ENCODE results near the gene SPPL2B.
"Not testable (repeated sequence)": the region's sequence is repeated elsewhere in the genome, so short reads cannot be mapped to it uniquely, and the experiment has no call there.

- TF ChIP-seq CTCF, POLR2A (IDR thresholded peaks at IDR 0.05): not testable (repeated sequence)
These were observed 21.3 kb downstream of the SPPL2B start for GRCh38 chr19:2349818-2350217.

Measured in gastroesophageal sphincter (tissue), 3 donors.